HG02938 (cell line): ENCODE measurements around the gene MIF.
"Not testable (repeated sequence)": the region's sequence is repeated elsewhere in the genome, so short reads cannot be mapped to it uniquely, and the experiment has no call there.

Source experiments
- ATAC-seq: cut with Tn5 transposase; IDR thresholded peaks from one replicate; pipeline ENCODE4 v1.9.1; 2021; ENCODE audit warnings: mild to moderate bottlenecking, moderate library complexity; ENCODE audit not compliant: unreplicated experiment

MIF gene

GRCh38 chr22:23900227-23900626, 6.0 kb downstream of the MIF start:
- not testable (repeated sequence) for ATAC-seq

- ATAC-seq = no peak
Measured at GRCh38 chr22:23901600-23901999, 7.4 kb downstream of the MIF start.

GRCh38 chr22:23903328-23903971, 9.3 kb downstream of the MIF start:
- ATAC-seq = no peak

- no peak for ATAC-seq
Measured at GRCh38 chr22:23904573-23905254, 10.5 kb downstream of the MIF start.

- no peak for ATAC-seq
Measured at GRCh38 chr22:23906641-23907040, 12.5 kb downstream of the MIF start.

- ATAC-seq = not testable (repeated sequence)
Measured at GRCh38 chr22:23907423-23907822, 13.2 kb downstream of the MIF start.

GRCh38 chr22:23908587-23909205, 14.5 kb downstream of the MIF start:
- no peak for ATAC-seq

- no peak for ATAC-seq
Measured at GRCh38 chr22:23909296-23909898, 15.2 kb downstream of the MIF start.

- ATAC-seq = no peak
Measured at GRCh38 chr22:23910496-23911190, 16.5 kb downstream of the MIF start.

- ATAC-seq = no peak
Measured at GRCh38 chr22:23911318-23911980, 17.3 kb downstream of the MIF start.

- ATAC-seq = no peak
Measured at GRCh38 chr22:23912293-23912903, 18.2 kb downstream of the MIF start.

- ATAC-seq = no peak
Measured at GRCh38 chr22:23913306-23913660, 19.1 kb downstream of the MIF start.

- ATAC-seq = peak; percentile 93
Measured at GRCh38 chr22:23913661-23914353, 19.6 kb downstream of the MIF start.

- ATAC-seq = no peak
Measured at GRCh38 chr22:23915290-23915689, 21.1 kb downstream of the MIF start.

- ATAC-seq = not testable (repeated sequence)
Measured at GRCh38 chr22:23920267-23920611, 26.1 kb downstream of the MIF start.

GRCh38 chr22:23921586-23922201, 27.5 kb downstream of the MIF start:
- not testable (repeated sequence) for ATAC-seq

- ATAC-seq = no peak
Measured at GRCh38 chr22:23922921-23923320, 28.7 kb downstream of the MIF start.

- ATAC-seq = no peak
Measured at GRCh38 chr22:23925020-23925606, 30.9 kb downstream of the MIF start.

- no peak for ATAC-seq
Measured at GRCh38 chr22:23926561-23926960, 32.4 kb downstream of the MIF start.
